GM18508 (cell line): ENCODE data around the gene UXS1.
"Not testable (repeated sequence)": the region's sequence is repeated elsewhere in the genome, so short reads cannot be mapped to it uniquely, and the experiment has no call there.

ENCODE experiments used
- ATAC-seq: cut with Tn5 transposase; IDR thresholded peaks from one replicate; pipeline ENCODE4 v1.9.1; 2021; ENCODE audit warnings: moderate number of reproducible peaks; ENCODE audit not compliant: insufficient read depth, unreplicated experiment

The UXS1 gene

DNA sequence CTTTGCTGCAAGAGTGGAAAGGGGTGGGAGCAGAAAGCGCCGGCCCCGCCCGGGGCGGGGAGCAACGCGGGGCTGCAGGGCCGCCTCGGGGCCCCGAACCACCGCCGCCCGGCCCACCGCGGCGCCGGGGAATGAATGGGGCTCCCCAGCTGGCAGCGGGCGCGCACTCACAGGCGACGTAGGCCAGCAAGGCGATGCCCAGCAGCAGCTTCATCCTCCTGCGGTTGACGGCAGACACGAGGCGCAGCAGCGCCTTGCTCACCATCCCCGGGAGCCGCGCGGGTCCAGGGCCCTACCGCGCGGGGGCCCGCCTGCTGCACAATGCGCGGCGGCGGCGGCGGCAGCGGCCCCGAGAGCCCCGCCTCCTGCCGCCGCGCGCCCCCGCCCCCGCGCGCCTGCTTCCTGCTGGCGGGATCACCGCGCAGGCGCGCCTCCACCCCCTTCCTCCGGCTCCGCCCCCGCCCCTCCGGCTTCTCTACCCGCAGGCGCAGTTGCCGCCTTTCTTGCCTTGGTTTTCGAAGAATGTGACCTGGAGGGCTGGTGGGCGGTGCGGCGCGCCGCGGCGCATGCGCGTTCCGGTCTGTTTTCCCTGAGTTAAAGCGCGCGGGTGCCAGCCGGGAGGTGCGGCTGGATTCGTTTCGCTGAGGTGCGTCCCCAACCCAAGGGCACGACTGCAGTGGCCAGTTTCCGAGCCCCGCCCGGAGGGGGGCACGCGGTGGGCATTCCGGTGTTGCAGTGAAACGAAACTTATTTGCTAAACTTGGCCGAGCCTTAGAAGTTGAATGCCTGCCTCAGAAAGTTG is at the start of gene UXS1:
UXS1 (minus strand) TSS at position 325 of the 802 bp plus-strand sequence; CDS start at position 265, 60 bp downstream.
- peak; percentile 40 for ATAC-seq

DNA sequence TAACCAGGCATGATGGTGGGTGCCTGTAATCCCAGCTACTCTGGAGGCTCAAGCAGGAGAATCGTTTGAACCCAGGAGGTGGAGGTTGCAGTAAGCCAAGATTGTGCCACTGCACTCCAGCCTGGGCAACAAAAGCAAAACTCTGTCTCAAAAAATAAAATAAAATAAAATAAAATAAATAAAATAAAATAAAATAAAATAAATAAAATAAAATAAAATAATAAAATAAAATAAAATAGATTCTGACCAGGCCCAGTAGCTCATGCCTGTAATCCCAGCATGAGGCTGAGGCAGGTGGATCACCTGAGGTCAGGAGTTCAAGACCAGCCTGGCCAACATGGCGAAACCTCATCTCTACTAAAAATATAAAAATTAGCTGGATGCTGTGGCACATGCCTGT is 45.4 kb upstream of the UXS1 start:
- ATAC-seq: not testable (repeated sequence)

GRCh38 chr2:106235392-106235791 is 41.3 kb upstream of the UXS1 start:
- ATAC-seq: not testable (repeated sequence)

GRCh38 chr2:106233350-106233706 is 39.2 kb upstream of the UXS1 start:
- ATAC-seq: no peak

GRCh38 chr2:106232638-106233349 is 38.7 kb upstream of the UXS1 start:
- ATAC-seq: no peak

- ATAC-seq: no peak
Measured at GRCh38 chr2:106223347-106223746, 29.2 kb upstream of the UXS1 start.

DNA sequence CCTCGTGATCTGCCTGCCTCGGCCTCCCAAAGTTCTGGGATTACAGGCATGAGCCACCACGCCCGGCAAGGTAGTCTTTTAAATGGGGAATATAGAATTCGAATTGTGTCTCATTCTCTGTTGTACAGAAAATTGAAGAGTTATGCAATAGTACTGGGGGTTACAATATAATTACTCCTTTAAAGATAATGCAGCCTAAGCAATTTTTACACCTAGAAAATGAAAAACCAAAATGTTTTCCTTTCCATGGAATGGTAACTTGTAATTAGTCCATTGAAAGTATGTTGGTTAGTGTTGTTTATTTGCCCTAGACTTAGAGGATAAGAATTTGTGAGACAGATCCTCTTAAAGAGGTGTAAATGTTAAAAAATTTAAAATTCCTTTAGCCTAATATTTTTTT is 28.0 kb upstream of the UXS1 start:
- not testable (repeated sequence) for ATAC-seq

DNA sequence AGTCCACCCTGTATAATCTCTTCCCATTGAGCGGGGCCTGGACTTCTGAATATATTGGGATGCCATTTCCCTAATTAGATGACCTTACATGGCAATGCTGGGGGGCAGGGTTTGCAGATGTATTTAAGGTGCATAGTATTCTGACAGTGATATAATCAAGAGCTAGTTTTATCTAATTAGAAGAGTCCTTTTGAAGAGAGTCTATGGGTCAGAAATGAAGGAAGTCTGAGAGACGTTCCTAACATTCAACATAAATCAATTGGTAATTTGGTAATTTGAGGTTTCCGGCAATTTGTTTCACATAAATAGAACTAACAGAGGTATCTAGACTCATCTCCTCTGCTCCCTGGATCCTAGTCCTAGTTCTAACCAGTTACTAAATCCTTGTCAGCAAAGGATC is 25.7 kb upstream of the UXS1 start:
- no peak for ATAC-seq

GRCh38 chr2:106219157-106219556 is 25.1 kb upstream of the UXS1 start:
- ATAC-seq: not testable (repeated sequence)

DNA sequence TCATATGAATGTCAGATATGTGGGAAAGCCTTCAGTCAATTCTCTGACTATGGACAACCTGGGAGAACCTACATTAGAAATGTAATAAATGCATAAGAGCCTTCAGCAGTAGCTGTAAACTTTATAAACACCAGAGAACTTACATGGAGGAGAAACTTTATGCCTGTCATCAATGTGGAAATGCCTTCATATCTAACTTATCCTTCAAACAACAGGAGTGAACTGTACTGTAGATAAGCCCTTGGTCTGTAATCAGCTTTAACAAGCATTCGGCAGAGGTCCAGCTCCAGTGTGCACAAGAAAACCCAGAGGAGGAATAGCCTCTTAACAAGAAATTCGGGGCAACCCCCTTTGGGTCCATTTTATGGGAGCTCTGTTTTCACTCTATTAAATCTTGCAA is 14.8 kb upstream of the UXS1 start:
- ATAC-seq: no peak

DNA sequence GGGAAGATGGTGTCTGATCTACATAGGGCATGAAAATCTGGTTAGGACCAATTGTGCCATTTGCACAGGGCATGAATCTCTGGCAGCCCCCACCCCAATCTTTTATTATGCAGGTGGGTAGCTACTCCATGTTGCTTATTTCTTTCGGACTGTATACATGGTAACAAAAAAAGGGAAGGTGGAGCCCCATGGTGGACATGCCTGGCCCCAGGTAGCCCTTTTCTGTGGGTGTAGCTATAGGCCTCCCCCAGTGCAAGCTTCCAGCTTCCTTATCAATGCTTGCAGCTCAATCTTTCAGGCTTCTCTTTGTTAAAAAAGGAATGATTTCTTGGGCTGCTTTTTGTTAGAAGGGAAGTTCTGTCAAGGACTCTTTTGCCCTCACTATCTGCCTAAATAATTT is 14.3 kb upstream of the UXS1 start:
- no peak for ATAC-seq

- no peak for ATAC-seq
Measured at GRCh38 chr2:106207246-106207645, 13.1 kb upstream of the UXS1 start.

DNA sequence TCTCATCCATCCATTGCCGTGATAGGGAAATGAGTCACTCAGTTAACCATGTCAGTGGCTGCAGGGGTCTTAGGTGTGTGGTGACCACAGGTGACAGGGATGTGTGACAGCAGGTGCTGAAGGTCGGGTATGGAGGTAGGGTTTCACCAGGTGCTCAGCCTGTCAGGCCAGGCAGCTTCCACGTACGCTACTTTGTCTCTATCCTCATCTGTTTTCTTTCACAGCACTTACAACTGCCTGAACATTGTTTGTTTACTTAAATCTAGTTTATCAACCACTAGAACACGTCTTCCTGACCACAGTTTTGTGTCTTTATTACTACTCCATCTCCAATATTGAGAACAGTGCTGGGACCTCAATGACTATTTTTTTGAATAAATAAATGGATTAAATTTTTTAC is 11.4 kb upstream of the UXS1 start:
- no peak for ATAC-seq

DNA sequence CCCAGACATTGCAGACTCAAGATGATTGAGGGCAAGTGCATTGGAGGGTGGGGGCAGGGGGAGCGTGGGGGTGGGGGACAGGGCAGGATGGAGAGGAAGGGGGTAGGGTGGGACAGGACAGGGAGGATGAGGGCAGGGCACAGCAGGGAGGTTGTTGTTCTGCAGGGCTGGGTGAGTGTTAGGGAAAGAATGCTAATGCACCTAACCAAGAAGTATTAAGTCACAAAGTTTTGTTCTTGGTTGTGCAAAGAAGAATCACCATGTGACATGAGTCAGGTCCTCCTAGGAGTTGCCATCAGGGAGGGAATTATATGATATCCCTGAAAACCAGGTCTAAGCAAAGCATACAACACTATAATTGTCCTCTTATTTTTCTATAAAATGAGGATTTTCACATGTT is 10.4 kb upstream of the UXS1 start:
- ATAC-seq: not testable (repeated sequence)

DNA sequence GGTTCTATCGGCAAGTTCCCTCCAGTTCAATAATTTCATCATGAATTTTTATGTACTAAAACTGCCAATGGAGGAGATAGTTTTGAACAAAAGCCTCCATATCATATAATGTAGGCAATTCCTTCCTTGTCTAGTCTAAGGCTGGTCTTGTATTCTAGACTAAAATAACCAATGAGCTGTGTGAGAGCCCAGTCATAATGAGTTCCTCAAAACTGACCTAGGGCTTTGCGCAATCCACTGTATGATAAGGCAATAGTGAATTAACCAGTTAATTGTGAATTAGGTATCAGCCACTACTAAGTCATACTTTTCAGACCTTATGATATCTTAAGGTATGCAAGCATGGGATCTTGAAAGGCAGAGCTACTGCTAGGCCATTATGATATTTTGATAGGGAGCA is 7.6 kb upstream of the UXS1 start:
- no peak for ATAC-seq

GRCh38 chr2:106197878-106198277 is 3.8 kb upstream of the UXS1 start:
- ATAC-seq: no peak

GRCh38 chr2:106195981-106196380 is 1.9 kb upstream of the UXS1 start:
- no peak for ATAC-seq

DNA sequence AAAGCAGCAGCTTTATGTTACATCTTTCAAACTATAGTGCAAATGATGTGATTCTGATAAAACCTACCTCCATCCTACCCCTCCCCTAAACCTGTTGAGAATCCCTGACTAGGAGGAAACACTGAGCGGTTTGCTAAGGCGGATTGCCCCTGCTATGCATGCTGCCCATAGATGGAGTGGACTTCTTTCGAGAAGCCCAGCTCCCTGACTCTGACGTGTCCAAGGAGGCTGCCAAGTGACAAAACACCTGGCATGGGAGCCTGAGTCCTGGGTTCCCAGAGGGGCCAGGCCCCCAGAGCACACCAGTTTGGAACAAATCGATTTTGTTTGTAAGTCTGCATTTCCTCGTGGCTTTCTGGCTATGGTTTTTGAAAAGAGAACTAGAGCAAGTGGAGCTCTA is 1.4 kb upstream of the UXS1 start:
- no peak for ATAC-seq

GRCh38 chr2:106193690-106193976 is 468 bp downstream of the UXS1 start:
- ATAC-seq: no peak

DNA sequence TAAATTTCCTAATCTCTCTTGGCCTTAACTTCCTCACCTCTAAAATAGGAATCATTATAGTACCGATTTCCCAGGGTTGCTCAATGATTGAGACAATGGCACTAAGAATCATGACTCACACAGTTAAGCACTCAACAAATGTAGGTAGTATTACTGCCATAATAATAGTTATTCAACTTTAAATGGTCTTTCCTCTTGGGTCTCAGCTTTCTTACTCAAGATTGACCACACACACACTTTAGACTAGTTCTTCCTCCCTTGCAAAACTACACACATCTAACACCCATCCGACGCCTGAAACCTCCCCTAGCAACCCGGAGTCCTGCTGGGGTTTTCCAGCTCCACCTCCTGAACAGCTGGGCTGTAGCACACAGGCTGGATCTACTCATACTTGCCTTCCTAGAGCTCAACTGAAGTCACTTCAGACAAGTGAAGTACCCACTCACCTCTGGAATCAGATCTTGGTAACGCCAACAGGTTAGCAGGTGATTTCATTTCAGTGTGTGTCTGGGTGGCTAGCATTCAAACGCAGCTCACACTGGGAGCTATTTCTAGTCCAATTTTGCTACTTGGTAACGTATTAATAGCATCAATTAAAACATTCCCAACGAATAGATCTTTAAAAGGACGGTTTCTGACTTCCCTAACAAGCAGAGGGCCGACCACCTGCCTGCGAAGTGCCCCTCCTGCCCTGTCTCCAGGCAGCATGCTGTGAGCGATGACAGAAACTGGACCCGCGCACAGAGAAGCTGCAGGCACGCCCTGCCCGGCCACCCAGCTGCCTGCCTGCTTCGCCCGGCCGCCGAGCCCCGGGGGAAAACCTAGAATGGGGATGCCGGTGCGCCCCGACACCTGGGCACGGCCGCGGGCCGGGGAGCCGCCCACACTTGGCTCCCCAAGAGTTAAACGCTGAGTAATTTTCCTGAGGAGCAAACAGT is 1.1 kb downstream of the UXS1 start:
- ATAC-seq: peak; percentile 64

- ATAC-seq: no peak
Measured at GRCh38 chr2:106191511-106192016, 2.5 kb downstream of the UXS1 start.
